DMS79 treated with DMSO at 0.1 percent for 48 hours (cell line): ENCODE results near the gene SLC28A3.
A peak's percentile ranks its signal among the peaks of the same experiment; 100 is the strongest.

ENCODE experiments used
- DNase-seq: peaks from one replicate; lab custom pipeline; 2025; lab: John Stamatoyannopoulos, UW

SLC28A3 gene

GRCh38 chr9:84339962-84340361 is 596 bp downstream of the SLC28A3 start:
- no peak for DNase-seq

GRCh38 chr9:84339503-84339902 is 1.1 kb downstream of the SLC28A3 start:
- DNase-seq = no peak

- no peak for DNase-seq
Measured at GRCh38 chr9:84338792-84339191, 1.8 kb downstream of the SLC28A3 start.

- no peak for DNase-seq
Measured at GRCh38 chr9:84337252-84337651, 3.3 kb downstream of the SLC28A3 start.

- no peak for DNase-seq
Measured at GRCh38 chr9:84331119-84331809, 9.3 kb downstream of the SLC28A3 start.

- DNase-seq = no peak
Measured at GRCh38 chr9:84330246-84330645, 10.3 kb downstream of the SLC28A3 start.

- no peak for DNase-seq
Measured at GRCh38 chr9:84327184-84327583, 13.4 kb downstream of the SLC28A3 start.

- no peak for DNase-seq
Measured at GRCh38 chr9:84325347-84325973, 15.1 kb downstream of the SLC28A3 start.

- no peak for DNase-seq
Measured at GRCh38 chr9:84324811-84325210, 15.7 kb downstream of the SLC28A3 start.

- no peak for DNase-seq
Measured at GRCh38 chr9:84323858-84324257, 16.7 kb downstream of the SLC28A3 start.

GRCh38 chr9:84322828-84323227 is 17.7 kb downstream of the SLC28A3 start:
- no peak for DNase-seq

- no peak for DNase-seq
Measured at GRCh38 chr9:84320231-84320630, 20.3 kb downstream of the SLC28A3 start.

- DNase-seq = no peak
Measured at GRCh38 chr9:84319632-84320031, 20.9 kb downstream of the SLC28A3 start.

GRCh38 chr9:84318981-84319380 is 21.6 kb downstream of the SLC28A3 start:
- DNase-seq = no peak

- DNase-seq = no peak
Measured at GRCh38 chr9:84317563-84317962, 23.0 kb downstream of the SLC28A3 start.

- DNase-seq = peak; percentile 9
Measured at GRCh38 chr9:84315278-84315877, 25.2 kb downstream of the SLC28A3 start.

- no peak for DNase-seq
Measured at GRCh38 chr9:84314306-84314705, 26.3 kb downstream of the SLC28A3 start.

GRCh38 chr9:84310883-84311282 is 29.7 kb downstream of the SLC28A3 start:
- DNase-seq = no peak

GRCh38 chr9:84305497-84306131 is 34.9 kb downstream of the SLC28A3 start:
- no peak for DNase-seq

- no peak for DNase-seq
Measured at GRCh38 chr9:84304166-84304565, 36.4 kb downstream of the SLC28A3 start.

- no peak for DNase-seq
Measured at GRCh38 chr9:84303061-84303460, 37.5 kb downstream of the SLC28A3 start.

- DNase-seq = no peak
Measured at GRCh38 chr9:84301851-84302250, 38.7 kb downstream of the SLC28A3 start.

GRCh38 chr9:84300271-84300670 is 40.3 kb downstream of the SLC28A3 start:
- no peak for DNase-seq
